ENCODE measurements around the gene PCSK7.
"Not testable (repeated sequence)": the region's sequence is repeated elsewhere in the genome, so short reads cannot be mapped to it uniquely, and the experiment has no call there.

PCSK7 gene, protein sequence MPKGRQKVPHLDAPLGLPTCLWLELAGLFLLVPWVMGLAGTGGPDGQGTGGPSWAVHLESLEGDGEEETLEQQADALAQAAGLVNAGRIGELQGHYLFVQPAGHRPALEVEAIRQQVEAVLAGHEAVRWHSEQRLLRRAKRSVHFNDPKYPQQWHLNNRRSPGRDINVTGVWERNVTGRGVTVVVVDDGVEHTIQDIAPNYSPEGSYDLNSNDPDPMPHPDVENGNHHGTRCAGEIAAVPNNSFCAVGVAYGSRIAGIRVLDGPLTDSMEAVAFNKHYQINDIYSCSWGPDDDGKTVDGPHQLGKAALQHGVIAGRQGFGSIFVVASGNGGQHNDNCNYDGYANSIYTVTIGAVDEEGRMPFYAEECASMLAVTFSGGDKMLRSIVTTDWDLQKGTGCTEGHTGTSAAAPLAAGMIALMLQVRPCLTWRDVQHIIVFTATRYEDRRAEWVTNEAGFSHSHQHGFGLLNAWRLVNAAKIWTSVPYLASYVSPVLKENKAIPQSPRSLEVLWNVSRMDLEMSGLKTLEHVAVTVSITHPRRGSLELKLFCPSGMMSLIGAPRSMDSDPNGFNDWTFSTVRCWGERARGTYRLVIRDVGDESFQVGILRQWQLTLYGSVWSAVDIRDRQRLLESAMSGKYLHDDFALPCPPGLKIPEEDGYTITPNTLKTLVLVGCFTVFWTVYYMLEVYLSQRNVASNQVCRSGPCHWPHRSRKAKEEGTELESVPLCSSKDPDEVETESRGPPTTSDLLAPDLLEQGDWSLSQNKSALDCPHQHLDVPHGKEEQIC

DNA sequence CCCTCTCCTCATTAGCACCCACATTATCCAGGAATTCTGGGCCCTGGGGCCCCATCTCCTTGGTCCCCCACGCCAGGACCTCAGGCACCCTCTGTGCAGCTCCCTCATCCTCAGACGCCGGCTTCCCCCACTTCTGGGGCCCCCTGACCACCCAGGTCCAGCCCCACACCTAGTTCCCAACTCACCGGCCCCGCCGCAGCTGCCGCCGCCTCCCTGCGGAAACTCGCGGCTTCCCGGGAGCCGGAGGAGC is at the start of gene PCSK7:
TSS of gene PCSK7 (minus strand) at position 232 of the 250 bp plus-strand sequence. CDS start 2,229 bp downstream, outside the sequence.
- DNase-seq = peak; percentile 26

DNA sequence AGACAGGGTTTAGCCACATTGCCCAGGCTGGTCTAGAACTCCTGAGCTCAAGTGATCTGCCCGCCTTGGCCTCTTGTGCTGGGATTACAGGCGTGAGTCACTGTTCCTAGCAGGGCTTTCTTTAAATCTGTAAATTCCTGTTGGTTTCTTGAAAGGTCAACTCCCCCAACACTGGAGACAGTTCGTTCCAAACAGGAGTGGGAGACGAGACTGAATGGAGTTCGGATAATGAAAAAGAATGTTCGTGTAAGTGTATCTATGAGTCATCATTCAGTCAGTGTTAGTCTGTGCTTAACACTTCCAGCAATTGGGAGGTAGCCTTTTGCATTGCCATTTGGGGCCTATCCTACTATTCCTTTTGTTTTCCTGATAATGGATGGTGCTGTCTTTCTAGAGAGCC is 49.3 kb upstream of the PCSK7 start:
- DNase-seq = no peak

DNA sequence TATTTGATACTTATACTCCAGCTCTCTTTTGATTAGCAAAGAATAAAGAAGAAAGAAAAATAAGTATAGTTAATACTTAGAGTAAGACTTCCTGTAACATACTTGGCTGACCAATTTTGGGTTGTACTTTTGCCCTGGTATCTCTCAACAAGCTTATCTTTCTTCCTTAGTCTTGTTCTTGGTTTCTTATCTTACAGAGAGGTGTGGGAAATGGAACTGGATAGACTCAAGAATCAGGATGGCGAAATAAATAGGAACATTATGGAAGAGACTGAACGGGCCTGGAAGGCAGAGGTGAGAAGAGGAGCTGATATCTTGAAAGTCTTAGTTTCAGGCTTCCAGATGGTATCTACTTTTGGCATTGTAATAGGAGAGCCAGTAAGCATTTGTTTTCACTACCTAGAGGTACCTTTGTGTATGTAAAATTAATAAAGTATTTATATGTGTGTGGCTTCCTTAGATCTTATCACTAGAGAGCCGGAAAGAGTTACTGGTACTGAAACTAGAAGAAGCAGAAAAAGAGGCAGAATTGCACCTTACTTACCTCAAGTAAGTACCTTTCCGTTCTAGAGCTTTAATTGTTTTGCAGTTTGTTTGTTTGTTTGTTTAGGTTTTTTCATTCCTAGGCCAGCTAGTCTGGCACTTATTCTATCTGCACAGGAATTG is 48.0 kb upstream of the PCSK7 start:
- no peak for DNase-seq

DNA sequence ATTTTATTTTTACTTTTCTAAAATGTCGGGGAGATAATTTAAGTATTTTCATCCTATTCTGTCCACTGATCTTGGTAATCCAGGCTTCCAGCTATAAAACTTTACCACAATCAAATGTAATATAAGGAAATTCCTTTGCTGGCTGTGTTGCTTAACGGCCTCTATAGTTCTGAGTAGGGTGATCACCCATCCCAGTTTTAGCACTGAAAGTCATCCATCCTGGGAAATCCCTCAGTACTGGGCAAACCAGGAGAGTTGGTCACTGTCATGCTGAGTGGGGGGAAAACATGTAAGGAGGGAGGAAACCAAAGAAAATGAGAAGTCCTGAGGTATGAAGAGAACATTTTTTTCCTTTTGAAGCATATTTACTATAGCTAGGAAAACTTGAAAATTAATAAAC is 46.5 kb upstream of the PCSK7 start:
- DNase-seq = no peak

DNA sequence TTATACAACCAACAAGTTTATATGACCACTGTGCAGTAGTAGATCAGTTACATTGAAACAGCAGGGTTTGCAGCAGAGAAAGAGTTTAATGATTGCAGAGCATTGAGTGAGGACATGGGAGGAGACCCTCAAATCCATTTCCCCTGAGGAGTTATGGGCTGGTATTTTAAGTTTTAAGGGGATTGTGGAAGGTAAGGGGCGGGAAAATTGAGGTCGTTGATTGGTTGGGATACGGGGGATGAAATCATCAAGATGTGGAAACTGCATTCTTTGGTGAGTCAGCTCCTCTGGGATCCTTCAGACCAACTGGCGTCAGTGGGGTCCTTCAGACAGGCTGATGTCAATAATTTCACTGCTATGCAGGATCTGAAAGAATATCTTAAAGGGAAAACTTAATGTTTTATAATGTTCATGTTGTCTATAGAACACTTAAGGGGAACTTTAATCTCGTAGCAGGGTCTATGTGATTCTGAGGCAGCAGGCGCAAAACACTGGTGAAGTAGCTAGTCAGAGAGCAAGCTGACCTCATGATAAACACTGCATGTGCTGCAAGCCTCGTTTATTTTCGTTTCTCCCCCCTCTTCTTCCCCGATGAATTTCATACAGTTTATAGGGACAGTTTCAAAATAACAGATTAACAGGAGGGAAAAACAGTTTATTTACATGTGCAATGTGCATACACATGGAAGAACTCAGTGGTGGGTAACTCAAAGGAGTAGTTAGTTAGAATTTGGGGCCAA is 41.8 kb upstream of the PCSK7 start:
- DNase-seq = no peak

DNA sequence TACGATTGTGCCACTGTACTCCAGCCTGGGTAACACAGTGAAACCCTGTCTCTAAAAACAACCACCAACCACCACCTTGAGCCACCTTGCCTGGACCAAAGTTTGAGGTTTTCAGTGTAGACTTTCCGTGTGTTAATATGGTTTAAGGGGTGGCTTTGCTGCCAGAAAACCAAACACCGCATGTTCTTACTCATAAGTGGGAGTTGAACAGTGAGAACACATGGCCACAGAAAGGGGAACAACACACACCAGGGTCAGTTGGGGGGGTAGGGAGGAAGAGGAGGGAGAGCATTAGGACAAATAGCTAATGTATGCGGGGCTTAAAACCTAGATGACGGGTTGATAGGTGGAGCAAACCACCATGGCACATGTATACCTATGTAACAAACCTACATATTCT is 40.3 kb upstream of the PCSK7 start:
- DNase-seq = not testable (repeated sequence)

DNA sequence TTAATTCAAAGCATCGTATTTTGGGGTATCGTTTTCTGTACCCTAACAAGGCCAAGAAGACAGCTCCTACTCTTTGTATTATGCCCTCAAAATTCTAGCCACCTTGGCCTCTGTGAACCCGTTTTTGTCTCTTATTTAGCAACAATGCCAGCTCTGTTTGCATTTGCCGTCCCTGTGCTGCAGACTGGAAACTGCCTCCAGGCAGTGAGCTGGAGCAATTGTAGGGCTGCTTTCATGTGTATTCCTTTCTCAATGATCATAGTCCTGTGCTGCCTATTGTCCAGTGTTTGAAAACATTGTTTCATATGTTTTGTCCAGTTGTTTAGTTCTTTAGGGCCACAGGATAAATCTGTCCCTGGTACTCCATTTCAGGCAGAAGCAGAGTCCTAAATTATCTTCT is 39.3 kb upstream of the PCSK7 start:
- DNase-seq = no peak

DNA sequence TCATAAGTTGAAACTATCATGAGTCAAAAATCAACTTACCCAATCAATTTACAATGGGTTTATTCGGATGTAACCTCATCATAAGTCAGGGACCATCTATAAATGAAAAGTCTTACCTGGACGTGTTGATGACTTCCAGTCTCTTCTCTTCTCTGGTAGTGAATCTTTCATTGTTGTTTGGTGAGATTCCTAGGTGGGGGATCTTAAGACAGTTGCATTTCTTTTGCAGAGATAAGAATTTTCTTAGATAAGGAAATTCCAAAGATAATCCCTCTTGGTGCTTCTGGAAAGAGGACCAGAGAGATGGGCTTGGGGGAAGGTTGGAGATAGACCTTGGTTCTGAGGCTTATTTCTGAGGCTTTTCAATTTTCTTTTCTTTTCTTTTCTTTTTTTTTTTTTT is 38.0 kb upstream of the PCSK7 start:
- no peak for DNase-seq

DNA sequence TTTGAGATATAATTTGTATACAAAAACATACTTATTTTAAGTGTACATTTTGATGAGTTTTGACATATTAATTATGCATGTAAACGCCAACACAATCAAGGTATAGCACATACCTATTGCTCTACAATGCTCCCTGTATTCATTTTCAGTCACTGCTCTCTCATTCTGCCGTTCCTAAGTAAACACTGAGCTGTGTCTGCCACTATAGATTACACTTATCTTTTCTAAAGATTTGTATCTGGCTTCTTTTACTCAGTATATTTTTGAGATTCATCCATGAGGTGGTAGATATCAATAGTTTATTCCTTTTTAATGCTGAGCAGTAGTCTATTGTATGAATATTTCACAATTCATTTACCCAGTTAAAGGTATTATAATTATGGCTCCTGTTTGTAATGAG is 33.9 kb upstream of the PCSK7 start:
- no peak for DNase-seq

DNA sequence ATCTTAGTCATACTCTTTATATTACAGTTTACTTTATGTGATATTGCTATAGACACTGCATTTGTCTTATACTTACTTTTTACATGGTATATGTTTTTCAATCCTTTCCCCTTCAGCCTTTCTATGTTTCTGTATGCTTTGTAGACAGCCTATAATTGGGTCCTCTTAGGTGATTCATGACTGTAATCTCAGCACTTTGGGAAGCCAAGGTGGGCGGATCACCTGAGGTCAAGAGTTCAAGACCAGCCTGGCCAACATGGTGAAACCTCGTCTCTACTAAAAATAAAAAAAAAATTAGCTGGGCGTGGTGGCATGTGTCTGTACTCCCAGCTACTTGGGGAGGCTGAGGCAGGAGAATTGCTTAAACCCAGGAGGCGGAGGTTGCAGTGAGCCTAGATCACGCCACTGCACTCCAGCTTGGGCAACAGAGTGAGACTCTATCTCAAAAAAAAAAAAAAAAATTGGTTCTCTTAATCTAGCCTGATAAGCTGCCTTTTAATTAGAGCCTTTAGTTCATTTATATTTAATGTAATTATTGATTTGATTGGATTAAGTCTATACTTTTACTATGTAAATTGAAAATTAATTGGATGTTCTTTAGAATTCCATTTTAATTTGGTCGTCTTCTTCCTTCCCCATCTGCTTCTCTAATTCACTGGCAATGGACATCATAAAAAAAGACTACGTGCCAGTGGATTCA is 32.9 kb upstream of the PCSK7 start:
- DNase-seq = not testable (repeated sequence)

DNA sequence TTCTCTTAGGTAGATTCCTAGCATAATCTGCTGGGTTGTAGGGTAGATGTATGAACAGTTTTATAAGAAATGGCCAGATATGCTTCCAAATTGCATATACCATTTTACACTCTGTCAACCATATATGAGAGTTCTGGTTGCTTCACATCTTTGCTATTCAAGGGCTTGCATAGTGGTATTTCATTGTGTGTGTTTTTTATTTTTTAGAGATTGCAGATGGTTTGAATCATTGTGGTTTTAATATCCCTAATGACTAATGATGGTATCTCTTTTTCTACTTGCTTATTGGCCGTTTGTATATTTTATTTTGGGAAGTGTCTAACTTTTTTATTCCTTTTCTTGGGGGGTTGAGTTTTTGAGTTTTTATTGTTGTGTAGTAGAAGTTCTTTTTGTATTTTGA is 27.5 kb upstream of the PCSK7 start:
- DNase-seq = no peak

DNA sequence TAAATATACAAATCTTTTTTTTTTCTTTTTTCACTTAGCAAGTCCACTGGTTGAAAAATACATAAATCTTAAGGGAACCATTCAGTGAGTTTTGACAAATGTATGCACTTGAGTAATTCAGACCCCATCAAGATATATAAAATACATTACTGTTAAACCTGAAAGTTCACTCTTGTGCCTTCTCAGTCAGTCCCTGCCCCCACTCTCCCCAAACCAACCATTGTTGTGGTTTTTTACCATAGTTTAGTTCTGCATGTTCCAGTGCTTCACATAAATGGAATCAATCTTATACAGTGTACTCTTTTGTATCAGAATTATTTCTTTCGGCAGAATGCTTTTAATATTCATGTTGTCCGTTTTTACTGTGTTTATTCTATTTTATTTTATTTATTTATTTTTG is 26.7 kb upstream of the PCSK7 start:
- DNase-seq = no peak

DNA sequence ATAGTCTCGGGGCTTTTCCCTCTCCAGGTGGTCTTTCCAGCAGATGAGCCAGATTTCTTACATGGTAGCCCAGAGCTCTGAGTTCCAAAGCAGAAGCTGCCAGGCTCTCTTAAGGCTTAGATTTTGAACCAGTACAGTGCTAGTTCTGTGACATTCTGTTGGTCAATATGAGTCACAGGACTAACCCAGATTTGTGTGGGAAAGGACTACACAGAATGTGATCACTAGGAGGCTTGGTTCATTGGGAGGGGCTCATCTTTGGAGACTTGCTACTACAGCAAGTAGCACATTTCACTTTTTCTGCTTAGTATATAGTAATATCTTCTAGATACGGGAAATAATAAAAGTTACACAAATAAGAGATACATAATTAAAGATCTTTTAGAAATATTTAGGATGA is 24.7 kb upstream of the PCSK7 start:
- DNase-seq = no peak

DNA sequence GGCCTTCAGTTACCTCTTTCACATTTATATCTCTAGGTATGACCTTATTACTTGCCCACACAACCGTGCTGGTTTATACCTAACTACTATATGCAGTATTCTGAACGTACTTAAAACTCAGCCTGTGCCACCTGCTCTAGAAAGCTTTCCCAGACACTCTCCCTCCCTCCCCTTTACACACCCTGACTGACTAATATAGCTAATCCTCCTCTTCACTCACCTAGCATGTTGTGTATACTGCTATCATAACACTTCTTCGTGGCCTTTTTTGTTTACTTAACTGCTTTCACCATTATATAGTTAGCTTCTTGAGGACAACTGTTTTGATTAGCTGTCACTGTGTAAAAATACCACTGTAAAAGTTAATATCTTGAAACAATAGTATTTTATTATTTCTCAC is 24.1 kb upstream of the PCSK7 start:
- DNase-seq = no peak

DNA sequence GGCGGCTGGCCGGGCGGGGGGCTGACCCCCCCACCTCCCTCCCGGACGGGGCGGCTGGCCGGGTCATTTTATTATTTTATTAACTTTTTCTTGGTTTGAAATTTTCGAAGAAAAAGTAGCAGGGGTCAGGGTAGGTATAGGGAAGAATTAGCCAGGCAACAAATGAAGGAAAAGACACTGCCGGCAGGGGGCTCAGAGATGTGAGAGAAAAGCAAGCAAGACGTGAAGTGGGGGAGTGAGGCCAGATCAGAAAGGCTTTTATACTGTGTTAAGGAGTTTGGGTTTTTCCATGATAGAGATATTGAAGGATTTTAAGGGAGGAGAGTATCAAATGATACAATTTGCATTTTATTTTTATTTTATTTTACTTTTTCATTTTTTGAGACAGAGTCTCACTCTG is 19.6 kb upstream of the PCSK7 start:
- no peak for DNase-seq

DNA sequence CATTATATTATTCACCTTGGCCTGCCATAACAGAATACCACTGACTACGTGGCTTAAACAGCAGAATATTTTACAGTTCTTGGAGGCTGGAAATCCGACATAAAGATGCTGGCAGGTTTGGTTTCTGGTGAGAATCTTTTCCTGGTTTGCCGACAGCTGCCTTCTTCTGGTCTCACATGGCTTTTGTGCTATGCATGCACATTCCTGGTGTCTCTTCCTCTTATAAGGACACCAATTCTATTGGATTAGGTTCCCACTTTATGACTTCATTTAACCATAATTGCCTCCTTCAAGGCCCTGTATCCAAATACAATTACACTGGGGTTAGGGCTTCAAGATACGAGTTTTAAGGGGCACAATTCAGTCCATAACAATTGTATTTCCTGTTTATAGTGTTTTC is 17.7 kb upstream of the PCSK7 start:
- no peak for DNase-seq

DNA sequence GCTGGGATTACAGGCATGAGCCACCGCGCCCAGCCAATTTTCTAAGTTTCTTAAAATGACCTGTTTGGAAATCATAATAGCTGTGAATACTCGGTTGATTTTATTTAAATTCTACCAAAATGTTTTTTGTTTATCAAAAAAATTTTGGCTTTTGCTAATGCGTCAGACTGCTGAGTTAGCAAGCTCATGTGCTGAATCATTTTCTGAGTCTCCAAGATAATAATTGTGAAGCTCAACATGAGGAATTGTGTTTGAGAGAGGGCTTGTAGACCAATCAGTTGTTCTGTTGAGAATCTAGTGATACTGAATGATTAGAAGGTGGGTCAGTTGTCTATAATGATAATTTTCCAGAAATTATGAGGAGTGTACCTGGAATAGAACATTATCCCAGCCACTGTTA is 16.5 kb upstream of the PCSK7 start:
- DNase-seq = no peak

DNA sequence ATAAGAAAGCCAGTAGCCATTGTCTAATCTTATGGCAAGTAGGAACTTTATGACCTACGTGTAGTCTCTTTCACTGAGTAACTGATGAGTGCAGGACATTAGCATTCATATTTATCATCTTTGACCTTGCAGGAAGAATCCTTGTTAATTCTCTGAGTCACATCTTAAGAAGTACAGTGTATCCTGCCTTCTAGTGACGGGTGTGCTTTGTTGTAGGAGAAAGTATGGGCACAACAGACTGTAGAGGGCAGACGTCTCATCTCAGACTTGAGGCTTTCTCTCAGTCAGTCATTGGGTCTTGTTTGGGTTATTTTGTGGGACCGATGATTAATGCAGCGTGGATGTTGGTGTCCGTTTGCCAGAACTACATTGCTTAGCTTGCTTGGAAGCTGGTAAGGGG is 7.4 kb upstream of the PCSK7 start:
- no peak for DNase-seq

DNA sequence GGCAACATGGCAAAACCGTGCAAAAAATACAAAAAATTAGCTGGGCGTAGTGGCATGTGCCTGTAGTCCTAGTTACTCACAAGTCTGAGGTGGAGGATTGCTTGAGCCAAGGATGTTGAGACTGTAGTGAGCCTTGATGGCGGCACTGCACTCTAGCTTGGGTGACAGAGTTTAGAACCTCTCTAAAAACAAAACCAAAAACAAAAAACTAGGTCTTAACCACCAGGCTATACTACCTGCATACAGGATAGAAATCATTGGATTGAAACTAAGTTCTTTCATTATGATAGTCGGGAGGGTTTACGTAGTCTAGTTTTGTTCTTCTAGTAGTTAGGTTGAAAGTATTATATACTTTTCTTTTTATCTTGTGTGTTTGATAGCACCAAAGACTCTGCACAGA is 6.3 kb upstream of the PCSK7 start:
- no peak for DNase-seq

DNA sequence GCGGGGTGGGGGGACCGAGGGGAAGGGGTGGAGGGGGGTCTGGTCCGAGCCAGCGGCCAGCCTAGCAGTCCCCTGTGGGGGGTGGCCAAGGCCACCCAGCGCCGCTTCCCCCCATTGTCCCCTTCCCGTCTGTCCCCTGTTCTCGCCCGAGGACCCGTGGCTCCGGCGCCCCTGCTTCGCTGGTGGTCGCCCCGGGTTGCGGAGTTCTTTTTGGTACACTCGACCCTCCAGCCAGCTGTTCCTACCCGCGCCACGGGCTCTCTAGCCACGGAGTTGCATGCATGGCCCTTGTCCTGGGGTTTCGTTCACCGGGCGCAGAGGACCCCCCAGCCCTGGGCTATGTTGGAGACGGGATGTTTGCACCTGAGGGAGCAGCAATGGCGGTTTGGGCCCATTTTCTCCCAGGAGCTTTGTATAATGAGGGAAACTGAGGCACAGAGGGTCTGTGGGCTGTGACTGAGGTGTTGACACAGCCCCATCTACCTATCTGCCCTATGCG is 1.1 kb upstream of the PCSK7 start:
- no peak for DNase-seq

DNA sequence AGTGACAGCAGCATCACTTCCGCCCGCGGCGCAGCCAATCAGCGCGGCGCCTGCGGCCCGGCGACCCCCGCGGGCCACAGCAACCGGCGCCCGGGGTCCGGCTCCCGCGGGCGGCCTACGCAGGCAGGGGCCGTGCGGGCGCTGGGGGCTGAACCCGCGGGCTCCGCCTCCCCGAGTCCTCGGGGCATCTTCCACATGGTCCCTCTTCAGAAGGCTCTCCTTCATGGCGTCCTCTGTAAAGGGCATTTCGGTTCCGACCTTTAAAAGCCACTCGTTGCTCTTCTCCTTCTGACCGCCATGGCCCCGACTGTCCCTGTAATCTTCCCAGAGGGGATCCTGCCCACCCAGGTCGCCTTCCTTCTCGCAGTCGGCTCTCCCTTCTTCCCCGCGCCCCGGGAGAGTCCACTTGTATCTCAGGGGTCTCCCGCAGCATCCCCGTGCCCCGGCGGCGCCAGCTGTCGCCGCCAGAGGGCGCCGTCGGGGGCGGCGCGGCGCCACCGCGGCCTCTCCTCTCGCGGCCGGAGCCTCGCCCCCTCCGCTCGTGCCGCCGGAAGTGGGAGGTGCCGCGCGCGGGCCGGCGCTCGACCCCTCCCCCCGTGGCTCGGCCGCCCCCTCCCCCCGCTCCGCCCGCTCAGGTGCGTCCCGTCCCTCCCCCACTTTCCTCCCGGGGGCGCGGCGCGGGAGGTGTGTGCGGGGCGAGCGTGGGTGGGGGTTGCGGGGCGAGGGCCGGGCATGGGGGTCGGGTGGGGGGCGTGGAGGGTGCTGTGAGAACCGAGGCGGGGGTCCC is 412 bp upstream of the PCSK7 start, which contains the start of gene RNF214:
TSS of gene RNF214 (plus strand) at position 580 of the 787 bp plus-strand sequence. CDS start 1,602 bp downstream, outside the sequence.
- DNase-seq = peak; percentile 65
